Measurements from ENCODE around the gene HINT1. TPM values are rescaled to one million over a fixed set of nuclear protein-coding genes. Genes with fewer than 3 reads are reported as not detected.

HINT1 gene
- total RNA-seq, 1 experiment from 2014 or later, result 232 TPM

- Mint-ChIP-seq H3K27me3 (ENCODE audit: unreplicated experiment) (no peaks in the 10 kb centered on the region), H3K36me3 (ENCODE audit: insufficient read depth, unreplicated experiment) (peaks cover 23% of the 10 kb centered on the region), H3K27ac (ENCODE audit: unreplicated experiment) (peak overlapping the region; percentile 79), H3K4me1 (ENCODE audit: low read depth, unreplicated experiment) (peaks cover 14% of the 10 kb centered on the region), H3K4me3 (ENCODE audit: low read depth, unreplicated experiment) (peak overlapping the region; percentile 92), H3K9me3 (ENCODE audit: low read depth, unreplicated experiment) (no peaks in the 10 kb centered on the region)
- DNase-seq, result peak; percentile 15
- CTCF ChIA-PET, result interaction anchor here (1.3 kb wide), 1 partner anchor 14 kb away, joined by 3 read pairs; no protein-coding TSS in a partner anchor
- BruUV-seq (replicated peaks), result TSS peak; percentile 64
- intact Hi-C loops (cut with micrococcal nuclease; ENCODE audit: unreplicated experiment), result loop anchor here (1.0 to 5.0 kb wide), 2 partner anchors 87 to 111 kb away; no protein-coding TSS in a partner anchor
- TF ChIP-seq CTCF (IDR thresholded peaks at IDR 0.05; ENCODE audit: unreplicated experiment), result no peak
Observed at GRCh38 chr5:131171276-131171810, 6.3 kb upstream of the HINT1 start.

GRCh38 chr5:131170540-131171275, 5.7 kb upstream of the HINT1 start, which contains the start of gene LYRM7:
Gene LYRM7, plus strand, starts transcription at chr5:131170944. Its CDS starts 77 bp downstream, at chr5:131171021.
- CTCF ChIA-PET, result no interaction called here

GRCh38 chr5:131169810-131170539, 4.9 kb upstream of the HINT1 start:
- no peak for TF ChIP-seq CTCF (IDR thresholded peaks at IDR 0.05; ENCODE audit: unreplicated experiment)
- Mint-ChIP-seq H3K27me3 (ENCODE audit: unreplicated experiment) (no peaks in the 10 kb centered on the region), H3K36me3 (ENCODE audit: insufficient read depth, unreplicated experiment) (peaks cover 34% of the 10 kb centered on the region), H3K27ac (ENCODE audit: unreplicated experiment) (peak overlapping the region; percentile 79), H3K4me1 (ENCODE audit: low read depth, unreplicated experiment) (peaks cover 23% of the 10 kb centered on the region), H3K4me3 (ENCODE audit: low read depth, unreplicated experiment) (peak overlapping the region; percentile 92), H3K9me3 (ENCODE audit: low read depth, unreplicated experiment) (no peaks in the 10 kb centered on the region)
- TSS peak; percentile 93 for BruUV-seq (replicated peaks)
- intact Hi-C loops (cut with micrococcal nuclease; ENCODE audit: unreplicated experiment), result loop anchor here (1.0 to 5.0 kb wide), 2 partner anchors 92 to 112 kb away; no protein-coding TSS in a partner anchor
- CTCF ChIA-PET, result no interaction called here
- DNase-seq, result no peak

More at GRCh38 chr5:131170540-131171275, 5.7 kb upstream of the HINT1 start, which contains the start of gene LYRM7:
- peak; percentile 97 for DNase-seq
- Mint-ChIP-seq H3K4me1 (ENCODE audit: low read depth, unreplicated experiment) (peaks cover 19% of the 10 kb centered on the region), H3K4me3 (ENCODE audit: low read depth, unreplicated experiment) (peak within 1 kb of the TSS; percentile 92), H3K27ac (ENCODE audit: unreplicated experiment) (peak within 1 kb of the TSS; percentile 79), H3K9me3 (ENCODE audit: low read depth, unreplicated experiment) (no peaks in the 10 kb centered on the region), H3K36me3 (ENCODE audit: insufficient read depth, unreplicated experiment) (peaks cover 26% of the 10 kb centered on the region), H3K27me3 (ENCODE audit: unreplicated experiment) (no peaks in the 10 kb centered on the region)
- TF ChIP-seq CTCF (IDR thresholded peaks at IDR 0.05; ENCODE audit: unreplicated experiment), result no peak
- BruUV-seq (replicated peaks), result no TSS peak
- intact Hi-C loops (cut with micrococcal nuclease; ENCODE audit: unreplicated experiment), result loop anchor here (1.0 to 5.0 kb wide), 3 partner anchors 88 to 112 kb away; no protein-coding TSS in a partner anchor

- CTCF ChIA-PET, result no interaction called here
- no TSS peak for BruUV-seq (replicated peaks)
- no peaks in the 10 kb centered on the region for H3K27me3 Mint-ChIP-seq (ENCODE audit: unreplicated experiment)
- H3K9me3 Mint-ChIP-seq (ENCODE audit: low read depth, unreplicated experiment), result no peaks in the 10 kb centered on the region
- intact Hi-C loops (cut with micrococcal nuclease; ENCODE audit: unreplicated experiment), result no loop called here
- peaks cover 56% of the 10 kb centered on the region for H3K36me3 Mint-ChIP-seq (ENCODE audit: insufficient read depth, unreplicated experiment)
- no peak overlapping the region for H3K27ac Mint-ChIP-seq (ENCODE audit: unreplicated experiment)
- H3K4me3 Mint-ChIP-seq (ENCODE audit: low read depth, unreplicated experiment), result no peak overlapping the region
- no peak for TF ChIP-seq CTCF (IDR thresholded peaks at IDR 0.05; ENCODE audit: unreplicated experiment)
- no peak for DNase-seq
- peaks cover 31% of the 10 kb centered on the region for H3K4me1 Mint-ChIP-seq (ENCODE audit: low read depth, unreplicated experiment)
Observed at GRCh38 chr5:131167615-131168014, 2.6 kb upstream of the HINT1 start.

Data from Calu3 (cell line).